ENCODE measurements around the gene CDKAL1. TPM values are rescaled to one million over a fixed set of nuclear protein-coding genes. Genes with fewer than 3 reads are reported as not detected.
"Not testable (repeated sequence)": the region's sequence is repeated elsewhere in the genome, so short reads cannot be mapped to it uniquely, and the experiment has no call there.

Gene CDKAL1
- total and polyA plus RNA-seq, 11 donors = 3.2 to 14.3 (median 9.3) TPM

DNA sequence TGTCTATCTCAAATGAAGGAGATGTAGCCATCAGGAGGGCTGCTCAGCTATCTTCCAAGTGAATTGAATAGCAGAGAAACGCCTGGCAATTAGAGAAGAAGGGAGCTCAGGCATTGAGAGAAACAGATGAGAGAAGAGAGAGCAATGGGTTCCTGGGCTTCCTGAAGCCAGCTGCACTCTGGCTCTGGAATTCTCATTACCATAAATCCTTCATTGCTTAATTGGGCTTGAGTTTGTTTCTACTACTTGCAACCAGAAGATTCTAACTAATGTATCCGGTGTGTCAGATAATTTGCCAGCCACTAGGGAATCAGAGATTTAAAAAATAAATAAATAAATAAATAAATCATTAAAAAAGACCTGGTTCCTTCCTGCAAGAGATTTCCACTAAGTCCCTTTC, 25.0 kb upstream of the CDKAL1 start:
- DNase-seq = no peak
- TF ChIP-seq POLR2A (IDR thresholded peaks at IDR 0.05) = no peak
- TF ChIP-seq, protein P1, sequence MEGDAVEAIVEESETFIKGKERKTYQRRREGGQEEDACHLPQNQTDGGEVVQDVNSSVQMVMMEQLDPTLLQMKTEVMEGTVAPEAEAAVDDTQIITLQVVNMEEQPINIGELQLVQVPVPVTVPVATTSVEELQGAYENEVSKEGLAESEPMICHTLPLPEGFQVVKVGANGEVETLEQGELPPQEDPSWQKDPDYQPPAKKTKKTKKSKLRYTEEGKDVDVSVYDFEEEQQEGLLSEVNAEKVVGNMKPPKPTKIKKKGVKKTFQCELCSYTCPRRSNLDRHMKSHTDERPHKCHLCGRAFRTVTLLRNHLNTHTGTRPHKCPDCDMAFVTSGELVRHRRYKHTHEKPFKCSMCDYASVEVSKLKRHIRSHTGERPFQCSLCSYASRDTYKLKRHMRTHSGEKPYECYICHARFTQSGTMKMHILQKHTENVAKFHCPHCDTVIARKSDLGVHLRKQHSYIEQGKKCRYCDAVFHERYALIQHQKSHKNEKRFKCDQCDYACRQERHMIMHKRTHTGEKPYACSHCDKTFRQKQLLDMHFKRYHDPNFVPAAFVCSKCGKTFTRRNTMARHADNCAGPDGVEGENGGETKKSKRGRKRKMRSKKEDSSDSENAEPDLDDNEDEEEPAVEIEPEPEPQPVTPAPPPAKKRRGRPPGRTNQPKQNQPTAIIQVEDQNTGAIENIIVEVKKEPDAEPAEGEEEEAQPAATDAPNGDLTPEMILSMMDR (IDR thresholded peaks at IDR 0.05) = no peak
- ATAC-seq = no peak
- Histone ChIP-seq H3K36me3 (no peaks in the 10 kb centered on the region), H3K27ac (no peak overlapping the region), H3K27me3 (no peaks in the 10 kb centered on the region), H3K9me3 (peaks cover 0 to 3% (median 0%) of the 10 kb centered on the region in 12 donors), H3K4me3 (no peak overlapping the region), H3K4me1 (no peaks in the 10 kb centered on the region)
- intact Hi-C loops (cut with DNase I) = no loop called here
- WGBS, 4 donors = 46 to 62% (median 59%) methylated on average over 2 of the region's 2 CpGs

DNA sequence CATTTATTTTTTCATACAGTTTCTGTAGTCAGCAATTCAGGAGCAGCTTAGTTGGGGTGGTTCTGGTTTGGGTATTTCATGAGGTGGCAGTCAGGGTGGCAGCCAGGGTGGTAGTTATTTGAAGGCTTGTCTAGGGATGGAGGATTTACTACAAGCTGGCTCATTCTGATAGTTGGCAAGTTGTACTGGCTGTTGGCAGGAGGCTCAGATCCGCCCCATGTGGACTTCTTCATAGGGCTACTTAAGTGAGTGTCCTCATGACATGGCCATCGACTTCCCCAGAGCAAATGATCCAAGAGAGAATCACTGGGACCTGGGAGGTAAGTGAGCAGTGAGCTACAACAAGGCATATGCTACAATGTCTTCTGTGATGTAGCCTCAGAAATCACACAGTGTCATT, 22.4 kb upstream of the CDKAL1 start:
- no peaks in the 10 kb centered on the region for H3K9me3 ChIP-seq
- no peaks in the 10 kb centered on the region for H3K27me3 ChIP-seq
- WGBS, 4 donors = 80 to 89% (median 84%) methylated on average over 2 of the region's 2 CpGs
- no peak overlapping the region for H3K4me3 ChIP-seq
- no peak overlapping the region for H3K27ac ChIP-seq
- no peaks in the 10 kb centered on the region for H3K4me1 ChIP-seq
- H3K36me3 ChIP-seq = no peaks in the 10 kb centered on the region
- no peak for ATAC-seq
- no peak for DNase-seq
- intact Hi-C loops (cut with DNase I) = no loop called here
- TF ChIP-seq, protein P1 (IDR thresholded peaks at IDR 0.05) = no peak

DNA sequence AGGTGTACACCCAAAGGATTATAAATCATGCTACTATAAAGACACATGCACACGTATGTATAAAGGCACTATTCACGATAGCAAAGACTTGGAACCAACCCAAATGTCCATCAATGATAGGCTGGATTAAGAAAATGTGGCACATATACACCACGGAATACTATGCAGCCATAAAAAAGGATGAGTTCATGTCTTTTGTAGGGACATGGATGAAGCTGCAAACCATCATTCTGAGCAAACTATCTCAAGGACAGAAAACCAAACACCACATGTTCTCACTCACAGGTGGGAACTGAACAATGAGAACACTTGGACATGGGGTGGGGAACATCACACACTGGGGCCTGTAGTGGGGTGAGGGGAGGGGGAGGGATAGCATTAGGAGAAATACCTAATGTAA, 9.0 kb upstream of the CDKAL1 start:
- peaks cover 0 to 10% (median 0%) of the 10 kb centered on the region in 9 donors for H3K27me3 ChIP-seq
- not testable (repeated sequence) for H3K27ac ChIP-seq, DNase-seq, H3K4me3 ChIP-seq, ATAC-seq, H3K9me3 ChIP-seq, H3K36me3 ChIP-seq
- WGBS, 4 donors = 77 to 90% (median 86%) methylated on average over 3 of the region's 3 CpGs
- peaks cover 0 to 10% (median 4%) of the 10 kb centered on the region in 12 donors for H3K4me1 ChIP-seq
- intact Hi-C loops (cut with DNase I) = loop anchor here in 6 of 10 donors (5.0 kb wide), 4 partner anchors 118 to 433 kb away; partner anchors contain the start of gene E2F3 (in 1 of the 6)

DNA sequence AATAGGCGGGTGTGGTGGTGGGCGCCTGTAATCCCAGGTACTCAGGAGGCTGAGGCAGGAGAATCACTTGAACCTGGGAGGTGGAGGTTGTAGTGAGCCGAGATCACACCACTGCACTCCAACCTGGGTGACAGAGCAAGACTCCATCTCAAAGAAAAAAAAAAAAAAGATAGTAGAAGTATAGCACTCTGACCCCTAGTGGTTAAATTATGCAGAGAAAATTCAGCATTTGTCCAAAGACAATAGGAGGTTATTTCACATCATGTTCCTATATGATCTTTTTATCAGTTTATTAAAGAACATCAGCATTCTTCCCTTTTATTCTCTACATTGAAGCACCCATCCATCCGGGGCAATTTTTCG, 5.2 kb upstream of the CDKAL1 start:
- ATAC-seq = peak; percentile 47 to 81 (median 56)
- not testable (repeated sequence) for DNase-seq, H3K27ac ChIP-seq, H3K27me3 ChIP-seq, H3K9me3 ChIP-seq, H3K36me3 ChIP-seq, H3K4me3 ChIP-seq
- TF ChIP-seq, protein P1 (IDR thresholded peaks at IDR 0.05) = peak; percentile 45 to 75 (median 64)
- 25 to 35% (median 31%) methylated on average over 5 of the region's 5 CpGs for WGBS, 4 donors
- peaks cover 0 to 15% (median 4%) of the 10 kb centered on the region in 12 donors for H3K4me1 ChIP-seq
- intact Hi-C loops (cut with DNase I) = loop anchor here (1.0 to 5.0 kb wide), 11 partner anchors 122 to 437 kb away; partner anchors contain the start of gene E2F3 (in 5 of the 10)

DNA sequence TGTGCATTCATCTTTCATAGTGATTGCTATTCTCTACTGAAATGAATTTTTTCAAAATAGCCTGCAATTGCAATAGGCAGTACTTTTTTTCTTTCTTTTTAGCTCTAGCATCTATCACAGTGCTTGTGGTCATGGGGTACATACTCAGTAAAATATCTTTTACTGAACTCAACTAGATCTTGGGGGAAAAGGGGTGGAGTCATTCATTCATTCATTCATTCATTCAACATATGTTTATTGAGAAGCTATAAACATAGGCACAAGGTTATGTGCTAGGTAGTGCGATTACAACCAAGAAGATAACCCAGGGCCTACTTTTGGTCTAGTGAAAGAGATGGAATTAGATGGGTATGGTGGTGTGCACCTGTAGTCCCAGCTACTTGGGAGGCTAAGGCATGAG, 1.4 kb upstream of the CDKAL1 start:
- H3K27me3 ChIP-seq = no peaks in the 10 kb centered on the region
- H3K4me1 ChIP-seq = peaks cover 0 to 26% (median 9%) of the 10 kb centered on the region in 12 donors
- H3K4me3 ChIP-seq = no peak overlapping the region
- no peak overlapping the region for H3K27ac ChIP-seq
- 96 to 100% (median 99%) methylated on average over 1 of the region's 1 CpG for WGBS, 4 donors
- H3K9me3 ChIP-seq = no peaks in the 10 kb centered on the region
- no peak for TF ChIP-seq POLR2A (IDR thresholded peaks at IDR 0.05)
- TF ChIP-seq, protein P1 (IDR thresholded peaks at IDR 0.05) = no peak
- intact Hi-C loops (cut with DNase I) = loop anchor here in 3 of 10 donors (5.0 to 10.0 kb wide), 2 partner anchors 131 to 438 kb away; partner anchors contain the start of gene E2F3 (in 2 of the 3)
- H3K36me3 ChIP-seq = peaks cover 0 to 7% (median 5%) of the 10 kb centered on the region in 9 donors
- no peak for DNase-seq
- no peak for ATAC-seq
